GM12875 (cell line): ENCODE measurements around the gene ZC3H8.
"Not testable (repeated sequence)": the region's sequence is repeated elsewhere in the genome, so short reads cannot be mapped to it uniquely, and the experiment has no call there.

ENCODE experiments used
- H3K4me3 ChIP-seq: one replicate; pipeline ENCODE4 v1.5.1; 2011; ENCODE audit warnings: low read depth, low read length, control low read depth
- CTCF ChIP-seq: IDR thresholded peaks from 2 replicates; pipeline ENCODE4 v1.5.1; 2011; ENCODE audit warnings: low read depth, mild to moderate bottlenecking, control low read depth, inconsistent platforms, low read length, moderate library complexity, borderline replicate concordance; ENCODE audit not compliant: insufficient read depth

The ZC3H8 gene

GRCh38 chr2:112217854-112218253 lies 37.0 kb downstream of the ZC3H8 start:
- no peak overlapping the region for H3K4me3 ChIP-seq
- no peak for TF ChIP-seq CTCF

- TF ChIP-seq CTCF, result no peak
- H3K4me3 ChIP-seq, result no peak overlapping the region
Measured at GRCh38 chr2:112216167-112216566, 38.7 kb downstream of the ZC3H8 start.

- not testable (repeated sequence) for H3K4me3 ChIP-seq
Measured at GRCh38 chr2:112207905-112208304, 46.9 kb downstream of the ZC3H8 start.

- no peak overlapping the region for H3K4me3 ChIP-seq
Measured at GRCh38 chr2:112204411-112204810, 50.4 kb downstream of the ZC3H8 start.

GRCh38 chr2:112201696-112202430 lies 53.0 kb downstream of the ZC3H8 start:
- no peak overlapping the region for H3K4me3 ChIP-seq

More at GRCh38 chr2:112204411-112204810, 50.4 kb downstream of the ZC3H8 start:
- no peak for TF ChIP-seq CTCF

GRCh38 chr2:112199188-112199587 lies 55.7 kb downstream of the ZC3H8 start:
- TF ChIP-seq CTCF, result no peak
- H3K4me3 ChIP-seq, result no peak overlapping the region

More at GRCh38 chr2:112201696-112202430, 53.0 kb downstream of the ZC3H8 start:
- no peak for TF ChIP-seq CTCF

- TF ChIP-seq CTCF, result no peak
- H3K4me3 ChIP-seq, result no peak overlapping the region
Measured at GRCh38 chr2:112198780-112199179, 56.1 kb downstream of the ZC3H8 start.
